ENCODE measurements around the gene POLR2C.

GRCh38 chr16:57519796-57520360, 57.4 kb downstream of the POLR2C start:
- TF ChIP-seq, protein P1, sequence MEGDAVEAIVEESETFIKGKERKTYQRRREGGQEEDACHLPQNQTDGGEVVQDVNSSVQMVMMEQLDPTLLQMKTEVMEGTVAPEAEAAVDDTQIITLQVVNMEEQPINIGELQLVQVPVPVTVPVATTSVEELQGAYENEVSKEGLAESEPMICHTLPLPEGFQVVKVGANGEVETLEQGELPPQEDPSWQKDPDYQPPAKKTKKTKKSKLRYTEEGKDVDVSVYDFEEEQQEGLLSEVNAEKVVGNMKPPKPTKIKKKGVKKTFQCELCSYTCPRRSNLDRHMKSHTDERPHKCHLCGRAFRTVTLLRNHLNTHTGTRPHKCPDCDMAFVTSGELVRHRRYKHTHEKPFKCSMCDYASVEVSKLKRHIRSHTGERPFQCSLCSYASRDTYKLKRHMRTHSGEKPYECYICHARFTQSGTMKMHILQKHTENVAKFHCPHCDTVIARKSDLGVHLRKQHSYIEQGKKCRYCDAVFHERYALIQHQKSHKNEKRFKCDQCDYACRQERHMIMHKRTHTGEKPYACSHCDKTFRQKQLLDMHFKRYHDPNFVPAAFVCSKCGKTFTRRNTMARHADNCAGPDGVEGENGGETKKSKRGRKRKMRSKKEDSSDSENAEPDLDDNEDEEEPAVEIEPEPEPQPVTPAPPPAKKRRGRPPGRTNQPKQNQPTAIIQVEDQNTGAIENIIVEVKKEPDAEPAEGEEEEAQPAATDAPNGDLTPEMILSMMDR (IDR thresholded peaks at IDR 0.05): peak in 1 of 3 donors; percentile 87
- no peak for TF ChIP-seq POLR2A (IDR thresholded peaks at IDR 0.05)

All from lower leg skin (tissue), 3 donors.